Trophoblast cell (in vitro differentiated cells and primary cell): ENCODE results near the gene MYLK3.
"Not testable (repeated sequence)": the region's sequence is repeated elsewhere in the genome, so short reads cannot be mapped to it uniquely, and the experiment has no call there.

Experiments
- DNase-seq, 2 donors: peaks; one replicate each; pipeline ENCODE4 v3.0.0-alpha.2; 2016
- H2AFZ ChIP-seq: 2 replicates; pipeline ENCODE4 v1.6.1; 2013; ENCODE audit warnings: low read length, moderate library complexity, mild to moderate bottlenecking; ENCODE audit not compliant: insufficient read depth, poor library complexity
- H2AK5ac ChIP-seq: 2 replicates; pipeline ENCODE4 v1.6.1; 2013; ENCODE audit warnings: mild to moderate bottlenecking, low read length
- H2BK120ac ChIP-seq: 2 replicates; pipeline ENCODE4 v1.6.1; 2013; ENCODE audit warnings: low read length, mild to moderate bottlenecking, moderate library complexity; ENCODE audit not compliant: insufficient read depth, poor library complexity
- H2BK12ac ChIP-seq: 2 replicates; pipeline ENCODE4 v1.6.1; 2013; ENCODE audit warnings: mild to moderate bottlenecking, low read length, moderate library complexity
- H2BK5ac ChIP-seq: 2 replicates; pipeline ENCODE4 v1.6.1; 2013; ENCODE audit warnings: low read length, low read depth, moderate library complexity, mild to moderate bottlenecking; ENCODE audit not compliant: poor library complexity
- H3K14ac ChIP-seq: 2 replicates; pipeline ENCODE4 v1.6.1; 2013; ENCODE audit warnings: mild to moderate bottlenecking, low read length
- H3K18ac ChIP-seq: 2 replicates; pipeline ENCODE4 v1.6.1; 2013; ENCODE audit warnings: mild to moderate bottlenecking, low read length
- H3K23ac ChIP-seq: 2 replicates; pipeline ENCODE4 v1.6.1; 2013; ENCODE audit warnings: low read length
- H3K27ac ChIP-seq: 2 replicates; pipeline ENCODE4 v1.5.1; 2013; ENCODE audit warnings: low read depth, mild to moderate bottlenecking, inconsistent platforms, low read length, moderate library complexity
- H3K27me3 ChIP-seq: 2 replicates; pipeline ENCODE4 v1.6.1; 2013; ENCODE audit warnings: inconsistent platforms, mild to moderate bottlenecking, low read length, moderate library complexity; ENCODE audit not compliant: insufficient read depth
- H3K36me3 ChIP-seq, 2 experiments: 1 replicate in 1 of 2; 2 replicates in 1 of 2; pipeline ENCODE4 v1.6.1; 2013; ENCODE audit warnings: low read length in 2 of 2, mild to moderate bottlenecking in 2 of 2, moderate library complexity in 1 of 2; ENCODE audit not compliant: insufficient read depth in 2 of 2, control insufficient read depth in 1 of 2
- H3K4ac ChIP-seq: 2 replicates; pipeline ENCODE4 v1.6.1; 2013; ENCODE audit warnings: low read depth, mild to moderate bottlenecking, low read length, moderate library complexity
- H3K4me1 ChIP-seq, 2 experiments: 1 replicate in 1 of 2; 2 replicates in 1 of 2; pipeline ENCODE4 v1.6.1; 2013; ENCODE audit warnings: low read length in 2 of 2, mild to moderate bottlenecking in 2 of 2, moderate library complexity in 1 of 2; ENCODE audit not compliant: insufficient read depth in 2 of 2, control insufficient read depth in 1 of 2
- H3K4me2 ChIP-seq: 2 replicates; pipeline ENCODE4 v1.6.1; 2013; ENCODE audit warnings: inconsistent platforms, mild to moderate bottlenecking, low read length, moderate library complexity
- H3K4me3 ChIP-seq: 2 replicates; pipeline ENCODE4 v1.5.1; 2013; ENCODE audit warnings: mild to moderate bottlenecking, low read depth, low read length, inconsistent platforms
- H3K79me1 ChIP-seq: one replicate; pipeline ENCODE4 v1.6.1; 2013; ENCODE audit warnings: low read length
- H3K79me2 ChIP-seq: 2 replicates; pipeline ENCODE4 v1.6.1; 2013; ENCODE audit warnings: low read length, mild to moderate bottlenecking; ENCODE audit not compliant: control insufficient read depth, insufficient read depth, poor library complexity
- H3K9ac ChIP-seq: 2 replicates; pipeline ENCODE4 v1.6.1; 2013; ENCODE audit warnings: mild to moderate bottlenecking, low read length
- H3K9me3 ChIP-seq: 2 replicates; pipeline ENCODE4 v1.6.1; 2013; ENCODE audit warnings: low read depth, mild to moderate bottlenecking, control low read depth, inconsistent platforms, low read length; ENCODE audit not compliant: insufficient read depth
- H4K12ac ChIP-seq: 2 replicates; pipeline ENCODE4 v1.6.1; 2013; ENCODE audit warnings: low read depth, mild to moderate bottlenecking, low read length, moderate library complexity
- H4K8ac ChIP-seq: 2 replicates; pipeline ENCODE4 v1.6.1; 2013; ENCODE audit warnings: low read depth, mild to moderate bottlenecking, low read length, moderate library complexity
- H4K91ac ChIP-seq: one replicate; pipeline ENCODE4 v1.6.1; 2013; ENCODE audit warnings: low read depth, mild to moderate bottlenecking, low read length, moderate library complexity
- WGBS: extraction: QIAGEN DNeasy Blood & Tissue Kit; methylation state at CpG from one replicate; pipeline ENCODE4 v1.1.7; 2013; ENCODE audit warnings: missing lambda C conversion rate; ENCODE audit not compliant: insufficient read length, insufficient coverage; ENCODE audit errors: extremely low coverage; 5-methylcytosine and 5-hydroxymethylcytosine counted together

MYLK3 gene

DNA sequence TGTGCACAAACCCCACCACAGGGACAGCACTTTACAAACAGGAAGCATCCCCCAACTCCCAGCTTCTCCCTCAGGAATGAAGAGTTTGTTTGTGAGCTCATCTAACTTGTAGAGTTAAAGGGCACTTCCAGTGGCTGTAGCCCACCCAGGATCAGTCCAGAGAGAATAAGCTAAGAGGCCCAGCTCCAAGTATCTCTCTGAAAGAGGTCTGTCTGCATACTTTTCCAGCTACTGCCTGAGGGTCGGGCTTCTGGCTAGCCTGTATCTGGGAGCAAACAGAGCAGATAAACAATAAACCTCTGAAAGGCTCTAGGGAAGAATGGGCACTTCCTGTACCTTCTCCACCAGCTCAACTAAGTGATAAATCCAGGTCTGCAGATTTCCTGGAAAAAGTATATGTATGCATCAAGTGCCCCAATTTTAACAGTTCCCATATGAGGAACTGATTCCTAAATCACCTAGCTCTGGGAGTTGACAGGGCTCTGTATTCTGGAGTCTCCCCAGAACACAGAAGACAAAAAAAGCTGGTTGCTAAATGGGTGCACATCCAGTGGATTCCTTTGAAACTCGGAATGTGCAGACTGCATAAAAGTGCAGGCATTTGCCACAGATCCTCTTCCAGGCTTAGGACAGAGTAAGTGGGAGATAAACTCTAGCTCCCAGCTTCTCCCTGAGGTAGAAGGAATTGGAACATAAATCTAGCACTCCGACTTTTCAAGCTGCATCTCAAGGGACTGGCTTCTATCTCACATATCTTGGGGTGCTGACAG is 37.1 kb upstream of the MYLK3 start:
- no peak overlapping the region for H3K9ac ChIP-seq
- peak overlapping the region; percentile 78 for H2BK120ac ChIP-seq
- peaks cover 28% of the 10 kb centered on the region for H3K79me1 ChIP-seq
- no peak overlapping the region for H4K12ac ChIP-seq
- peak overlapping the region; percentile 44 for H2AK5ac ChIP-seq
- peak overlapping the region; percentile 13 for H2BK12ac ChIP-seq
- peaks cover 4% of the 10 kb centered on the region for H3K79me2 ChIP-seq
- peaks cover 13 to 19% of the 10 kb centered on the region in 2 experiments for H3K4me1 ChIP-seq
- no peak overlapping the region for H2AFZ ChIP-seq
- peak overlapping the region; percentile 84 for H4K91ac ChIP-seq
- no peak overlapping the region for H3K23ac ChIP-seq
- peak overlapping the region; percentile 41 for H3K14ac ChIP-seq
- DNase-seq = no peak
- H3K4me2 ChIP-seq = peak overlapping the region; percentile 8
- H3K9me3 ChIP-seq = peaks cover 2% of the 10 kb centered on the region
- peaks cover 0 to 1% of the 10 kb centered on the region in 2 experiments for H3K36me3 ChIP-seq
- no peaks in the 10 kb centered on the region for H3K27me3 ChIP-seq
- H3K18ac ChIP-seq = peak overlapping the region; percentile 56
- peak overlapping the region; percentile 86 for H3K27ac ChIP-seq
- H3K4me3 ChIP-seq = no peak overlapping the region
- peak overlapping the region; percentile 88 for H2BK5ac ChIP-seq
- H4K8ac ChIP-seq = peak overlapping the region; percentile 30
- peak overlapping the region; percentile 56 for H3K4ac ChIP-seq
- no CpG with 5 or more reads among the region's 3 CpGs for WGBS

DNA sequence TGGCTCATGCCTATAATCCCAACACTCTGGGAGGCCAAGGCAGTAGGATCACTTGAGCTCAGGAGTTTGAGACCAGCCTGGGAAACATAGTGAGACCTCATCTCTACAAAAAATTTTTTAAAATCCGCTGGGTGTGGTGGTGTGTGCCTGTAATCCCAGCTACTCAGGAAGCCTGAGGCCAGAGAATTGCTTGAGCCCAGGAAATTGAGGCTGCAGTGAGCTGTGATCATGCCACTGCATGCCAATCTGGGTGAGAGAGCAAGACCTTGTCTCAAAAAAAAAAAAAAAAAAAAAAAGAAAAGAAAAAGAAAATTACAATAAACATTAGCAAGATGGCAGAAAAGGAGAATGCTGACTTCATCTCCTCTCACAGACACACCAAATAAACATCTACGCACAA is 36.4 kb upstream of the MYLK3 start:
- Histone ChIP-seq H3K14ac (peak overlapping the region; percentile 96), H2BK5ac (peak overlapping the region; percentile 98), H3K27ac (peak overlapping the region; percentile 86), H3K18ac (peak overlapping the region; percentile 23), H4K91ac (peak overlapping the region; percentile 93), H2BK12ac (peak overlapping the region; percentile 31), H3K4me1 (peaks cover 10 to 14% of the 10 kb centered on the region in 2 experiments), H3K4ac (peak overlapping the region; percentile 40), H4K8ac (peak overlapping the region; percentile 41), H3K79me1 (peaks cover 23% of the 10 kb centered on the region), H2BK120ac (peak overlapping the region; percentile 97)
- not testable (repeated sequence) for H2AFZ ChIP-seq, H3K27me3 ChIP-seq, H3K4me2 ChIP-seq, H3K9ac ChIP-seq, H3K36me3 ChIP-seq, DNase-seq, H2AK5ac ChIP-seq, H4K12ac ChIP-seq, H3K9me3 ChIP-seq, H3K4me3 ChIP-seq, H3K79me2 ChIP-seq, H3K23ac ChIP-seq
- no CpG with 5 or more reads among the region's 2 CpGs for WGBS

DNA sequence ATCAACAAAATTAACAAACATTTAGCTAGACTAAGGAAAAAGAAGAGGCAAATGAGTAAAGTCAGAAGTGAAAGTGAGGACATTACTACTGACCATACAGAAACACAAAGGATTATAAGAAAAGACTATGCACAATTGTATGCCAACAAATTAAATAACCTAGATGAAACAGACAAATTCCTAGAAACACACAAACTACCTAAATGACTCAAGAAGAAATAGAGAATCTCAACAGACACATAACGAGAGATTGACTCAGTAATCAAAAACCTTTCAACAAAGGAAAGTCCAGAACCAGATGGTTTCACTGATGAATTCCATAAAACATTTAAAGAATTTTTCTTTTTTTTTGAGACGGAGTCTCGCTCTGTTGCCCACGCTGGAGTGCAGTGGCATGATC is 35.7 kb upstream of the MYLK3 start:
- Histone ChIP-seq H3K27ac (peak overlapping the region; percentile 86), H3K27me3 (no peaks in the 10 kb centered on the region), H3K18ac (peak overlapping the region; percentile 84), H3K4me3 (no peak overlapping the region), H2BK5ac (peak overlapping the region; percentile 98), H3K79me1 (peaks cover 21% of the 10 kb centered on the region), H3K36me3 (peaks cover 0 to 1% of the 10 kb centered on the region in 2 experiments), H4K8ac (no peak overlapping the region), H2AK5ac (peak overlapping the region; percentile 91), H3K14ac (peak overlapping the region; percentile 96), H2AFZ (no peak overlapping the region), H3K4ac (no peak overlapping the region), H2BK120ac (peak overlapping the region; percentile 97), H3K4me1 (peaks cover 10 to 14% of the 10 kb centered on the region in 2 experiments), H4K91ac (peak overlapping the region; percentile 93), H4K12ac (no peak overlapping the region), H3K23ac (no peak overlapping the region), H3K9ac (no peak overlapping the region), H3K79me2 (peaks cover 1% of the 10 kb centered on the region), H3K4me2 (no peak overlapping the region), H2BK12ac (peak overlapping the region; percentile 95), H3K9me3 (no peaks in the 10 kb centered on the region)
- WGBS = no CpG with 5 or more reads among the region's 4 CpGs
- DNase-seq = no peak

DNA sequence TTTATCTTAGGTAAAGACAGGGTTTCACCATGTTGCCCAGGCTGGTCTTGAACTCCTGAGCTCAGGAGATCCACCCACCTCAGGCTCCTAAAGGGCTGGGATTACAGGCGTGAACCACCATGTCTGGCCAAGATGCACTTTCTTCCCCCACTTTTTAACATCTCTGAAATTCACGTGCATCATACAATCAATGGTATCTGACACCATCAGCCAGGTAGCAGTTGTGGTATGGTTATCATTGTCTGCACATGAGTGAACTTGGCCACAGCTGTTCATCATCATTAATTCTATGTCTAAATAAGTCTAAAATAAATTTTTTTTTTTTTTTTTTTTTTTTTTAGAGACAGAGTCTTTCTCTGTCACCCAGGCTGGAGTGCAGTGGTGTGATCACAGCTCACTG is 34.2 kb upstream of the MYLK3 start:
- no peak for DNase-seq
- WGBS = no CpG with 5 or more reads among the region's 2 CpGs
- no peak overlapping the region for H3K27ac ChIP-seq

More for the DNA sequence above, 34.2 kb upstream of the MYLK3 start:
- Histone ChIP-seq H3K79me2 (peaks cover 1% of the 10 kb centered on the region), H3K36me3 (peaks cover 0 to 1% of the 10 kb centered on the region in 2 experiments), H2AFZ (no peak overlapping the region), H3K4me3 (no peak overlapping the region), H4K91ac (peak overlapping the region; percentile 48), H3K4me2 (no peak overlapping the region), H3K79me1 (peaks cover 17% of the 10 kb centered on the region), H3K4me1 (peaks cover 8 to 14% of the 10 kb centered on the region in 2 experiments), H4K8ac (no peak overlapping the region), H3K18ac (peak overlapping the region; percentile 29), H3K4ac (no peak overlapping the region), H3K23ac (no peak overlapping the region), H3K14ac (peak overlapping the region; percentile 8), H2BK12ac (peak overlapping the region; percentile 71), H4K12ac (no peak overlapping the region), H2BK5ac (no peak overlapping the region), H2AK5ac (no peak overlapping the region), H2BK120ac (no peak overlapping the region), H3K9ac (no peak overlapping the region), H3K27me3 (no peaks in the 10 kb centered on the region), H3K9me3 (peaks cover 6% of the 10 kb centered on the region)
